ENCODE data around the gene PYM1.
A peak's percentile ranks its signal among the peaks of the same experiment; 100 is the strongest.

Gene PYM1

DNA sequence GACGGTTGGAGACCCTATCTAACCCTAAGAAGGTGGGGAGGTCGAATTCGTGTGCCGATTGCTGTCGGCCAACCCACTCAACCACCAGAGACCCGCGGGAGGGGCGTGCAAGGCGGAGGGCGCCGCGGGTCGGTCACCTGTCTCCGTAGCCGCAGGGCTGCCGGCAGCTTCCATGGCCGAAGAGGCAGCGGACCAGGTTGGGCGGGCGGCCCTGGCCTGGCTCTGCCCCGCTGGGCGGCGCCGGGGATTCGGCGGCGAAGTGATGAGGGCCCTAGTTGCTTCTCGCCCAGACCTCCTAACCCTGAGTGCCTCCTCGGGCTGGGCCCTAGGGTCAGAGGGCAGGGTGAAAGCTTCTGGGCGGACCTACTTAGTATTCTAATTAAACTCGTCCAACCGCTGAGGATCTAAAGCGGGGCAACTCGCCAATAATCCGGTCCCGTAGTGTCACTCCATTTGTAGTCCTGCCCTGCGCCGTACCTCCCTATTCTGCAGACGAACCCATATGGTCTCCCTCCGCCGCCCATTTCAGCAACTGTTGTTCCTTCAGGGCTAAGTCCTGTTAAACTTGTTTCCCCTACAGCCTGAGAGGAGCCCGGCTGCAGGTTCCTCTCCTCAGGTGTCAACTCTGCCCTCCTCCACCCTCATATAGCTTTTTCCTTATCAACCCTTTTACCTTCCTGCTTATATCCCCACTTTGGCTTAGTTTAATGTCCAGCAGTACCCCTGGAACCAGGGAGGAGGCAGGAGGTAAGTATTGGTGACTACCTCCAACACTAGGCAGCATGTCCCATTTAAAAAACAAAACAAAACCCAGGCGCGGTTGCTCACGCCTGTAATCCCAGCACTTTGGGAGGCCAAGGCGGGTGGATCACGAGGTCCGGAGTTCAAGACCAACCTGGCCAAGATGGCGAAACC lies at the start of gene PYM1:
Gene PYM1, minus strand, starts transcription at position 307 of the 915 bp plus-strand sequence. Its CDS starts 133 bp downstream, at position 174.
- DNase-seq, result no peak

- no peak for DNase-seq
These were observed 46.6 kb upstream of the PYM1 start for GRCh38 chr12:55974308-55974730.

DNA sequence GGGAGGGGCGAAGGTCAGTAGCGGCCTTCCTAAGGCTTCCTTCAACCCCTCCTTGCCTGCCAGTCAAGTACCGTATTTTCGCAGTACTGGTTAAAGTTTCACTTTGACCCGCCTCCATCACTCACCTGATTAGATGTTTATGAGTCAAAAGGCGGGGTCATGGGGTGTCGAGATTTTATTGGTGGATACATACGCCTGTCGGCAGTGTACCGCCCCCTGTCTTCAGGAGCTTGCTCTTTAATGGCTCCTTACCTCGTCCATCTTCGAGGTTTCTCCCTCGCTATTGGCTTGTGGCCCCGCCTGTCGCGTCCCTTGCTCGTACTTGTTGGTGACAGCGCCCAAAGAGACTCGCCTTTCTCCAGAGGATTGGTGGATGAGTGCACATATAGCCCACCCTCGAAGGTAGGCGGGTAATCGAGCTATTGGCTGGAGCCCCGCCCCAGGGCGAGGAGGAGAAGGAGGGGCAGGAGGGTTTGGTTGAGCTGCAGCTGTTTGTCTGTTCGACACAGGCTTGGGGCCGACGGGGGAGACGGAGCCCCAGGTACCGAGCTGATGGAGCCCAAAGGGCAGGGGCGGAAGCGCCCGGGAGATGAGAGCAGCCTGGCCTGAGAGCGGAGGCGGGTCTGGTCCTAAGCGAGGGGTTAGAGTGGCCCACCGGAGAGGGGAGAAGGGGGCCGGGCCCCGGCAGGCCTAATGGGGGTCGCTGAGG lies 46.1 kb upstream of the PYM1 start, which contains the start of gene RAB5B:
Gene RAB5B, plus strand, starts transcription at position 480 of the 709 bp plus-strand sequence. CDS start 12,883 bp downstream, outside the sequence.
- peak; percentile 54 for DNase-seq

DNA sequence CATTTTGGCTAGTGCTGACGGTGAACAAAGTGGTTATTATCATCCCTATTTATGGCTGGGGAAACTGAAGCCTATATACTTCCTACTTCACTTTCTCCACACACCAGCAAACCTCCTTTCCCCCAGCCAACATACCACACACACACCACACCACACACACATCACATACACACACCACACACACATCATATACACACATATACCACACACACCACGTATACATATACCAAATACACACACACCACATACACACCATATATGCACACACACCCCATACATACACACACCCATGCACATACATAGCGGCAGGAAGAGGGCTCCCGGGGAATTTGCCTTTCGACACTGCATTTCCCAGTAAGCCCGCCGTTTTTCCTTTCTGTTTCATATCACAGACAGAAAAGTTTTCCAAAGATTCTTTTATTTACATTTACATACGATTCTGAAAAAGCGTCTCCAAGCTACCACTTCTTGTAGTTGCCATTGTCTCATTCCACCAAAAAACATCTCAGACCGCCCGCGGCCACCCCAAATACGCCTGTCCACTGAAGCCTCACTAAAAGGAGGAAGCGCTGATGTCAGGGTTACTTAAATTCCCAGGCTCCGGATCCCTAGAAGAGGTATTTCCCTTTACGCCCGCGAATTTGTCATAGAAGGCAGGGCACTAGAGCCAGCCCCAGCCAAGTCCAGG lies 45.4 kb upstream of the PYM1 start:
- no peak for DNase-seq

GRCh38 chr12:55972456-55972855 lies 44.8 kb upstream of the PYM1 start:
- no peak for DNase-seq

DNA sequence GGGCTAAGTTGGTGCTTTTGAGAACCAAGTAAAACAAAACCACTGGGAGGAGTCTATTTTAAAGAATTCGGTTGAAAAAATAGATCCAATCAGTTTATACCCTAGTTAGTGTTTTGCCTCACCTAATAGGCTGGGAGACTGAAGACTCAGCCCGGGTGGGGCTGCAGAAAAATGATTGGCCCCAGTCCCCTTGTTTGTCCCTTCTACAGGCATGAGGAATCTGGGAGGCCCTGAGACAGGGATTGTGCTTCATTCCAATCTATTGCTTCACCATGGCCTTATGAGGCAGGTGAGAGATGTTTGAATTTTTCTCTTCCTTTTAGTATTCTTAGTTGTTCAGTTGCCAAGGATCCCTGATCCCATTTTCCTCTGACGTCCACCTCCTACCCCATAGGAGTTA lies 44.3 kb upstream of the PYM1 start:
- DNase-seq, result no peak

- DNase-seq, result no peak
These were observed 43.1 kb upstream of the PYM1 start for GRCh38 chr12:55970775-55971174.

- DNase-seq, result no peak
These were observed 41.7 kb upstream of the PYM1 start for GRCh38 chr12:55969356-55969755.

- DNase-seq, result no peak
These were observed 39.0 kb upstream of the PYM1 start, which contains the start of gene CDK2 for GRCh38 chr12:55966408-55967281. Gene CDK2 (plus strand): TSS chr12:55966830. CDS start chr12:55967009, 179 bp downstream.

DNA sequence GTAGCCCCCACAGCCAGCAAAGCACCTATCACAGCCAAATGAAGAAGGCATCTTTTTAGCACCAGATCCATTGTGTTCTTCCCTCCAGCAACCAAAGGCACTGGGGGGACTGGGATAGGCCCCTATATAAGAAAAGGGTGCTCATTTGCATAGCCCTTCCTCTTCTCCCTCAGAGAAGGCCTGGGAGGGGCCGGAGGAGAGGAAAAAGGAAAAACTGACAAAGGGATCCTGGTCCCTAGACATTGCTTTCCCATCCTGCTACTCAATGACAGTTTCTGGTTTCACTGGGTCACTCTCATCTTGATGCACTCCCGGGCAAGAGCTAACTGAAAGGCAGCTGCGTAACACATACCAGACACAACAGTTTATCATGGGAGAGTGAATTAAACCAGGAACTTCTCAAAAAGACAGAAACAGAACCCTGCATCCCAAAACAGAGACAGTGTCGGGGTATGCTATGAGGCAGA lies 38.3 kb upstream of the PYM1 start, which contains the start of gene PMEL:
Gene PMEL, minus strand, starts transcription at position 102 of the 467 bp plus-strand sequence. Its CDS starts 31 bp downstream, at position 71.
- no peak for DNase-seq

GRCh38 chr12:55965240-55965639 lies 37.5 kb upstream of the PYM1 start:
- no peak for DNase-seq

GRCh38 chr12:55963760-55964159 lies 36.1 kb upstream of the PYM1 start:
- DNase-seq, result no peak

- no peak for DNase-seq
These were observed 29.6 kb upstream of the PYM1 start for GRCh38 chr12:55957106-55957859.

GRCh38 chr12:55955800-55956508 lies 28.3 kb upstream of the PYM1 start:
- no peak for DNase-seq

GRCh38 chr12:55955344-55955743 lies 27.6 kb upstream of the PYM1 start:
- no peak for DNase-seq

DNA sequence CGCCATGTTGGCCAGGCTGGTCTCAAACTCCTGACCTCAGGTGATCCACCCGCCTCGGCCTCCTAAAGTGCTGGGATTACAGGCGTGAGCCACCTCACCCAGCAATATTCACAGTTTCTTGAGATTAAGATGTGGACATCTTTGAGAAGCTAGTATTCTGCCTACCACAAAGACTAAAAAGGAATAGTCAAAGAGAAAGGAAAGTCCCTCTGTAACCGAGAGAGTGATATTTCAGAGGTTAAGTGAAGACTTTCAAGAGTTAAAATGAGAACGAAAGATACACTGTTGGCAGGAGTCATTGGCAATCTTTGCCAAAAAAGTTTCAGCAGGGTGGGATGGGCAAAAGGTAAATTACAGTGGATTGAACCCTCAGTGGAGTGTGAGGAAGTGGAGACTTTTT lies 18.9 kb upstream of the PYM1 start:
- DNase-seq, result no peak

DNA sequence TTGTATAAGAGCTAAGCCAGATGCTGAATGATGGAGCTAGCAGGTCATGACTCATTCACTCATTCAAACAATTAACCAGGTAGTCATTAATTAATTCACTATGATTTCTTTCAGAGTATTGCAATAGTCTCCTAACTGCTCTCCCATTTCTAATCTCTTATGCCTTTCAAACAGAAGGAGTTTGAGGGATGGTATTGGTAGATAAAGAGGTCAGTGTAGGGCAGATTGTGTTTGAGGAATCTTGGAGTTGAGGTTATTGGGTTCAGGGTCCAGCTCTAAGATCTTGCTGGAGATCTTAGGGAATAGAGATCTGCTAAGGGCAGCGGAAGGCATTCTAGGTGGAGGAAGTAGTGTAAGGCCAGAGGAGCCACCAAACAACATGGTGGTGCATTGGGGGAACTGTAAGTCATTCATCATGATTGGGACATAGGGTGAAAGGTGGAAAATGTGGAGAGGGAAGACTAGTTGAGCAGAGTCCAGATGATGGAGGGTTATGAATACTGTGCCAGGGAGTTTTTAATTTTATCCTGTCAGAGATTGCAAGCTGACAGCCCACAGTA lies 15.0 kb upstream of the PYM1 start:
- DNase-seq, result no peak

- DNase-seq, result no peak
These were observed 14.4 kb upstream of the PYM1 start for GRCh38 chr12:55942055-55942454.

GRCh38 chr12:55940065-55940732 lies 12.5 kb upstream of the PYM1 start:
- DNase-seq, result no peak

Measured in cortex of kidney (tissue), 1 donor.